OCI-LY1 (cell line): Measurements from ENCODE around the gene TK2.
A peak's percentile ranks its signal among the peaks of the same experiment; 100 is the strongest.

Experiments
- H2AFZ ChIP-seq: fragments of 200-600 bp; sonication (generic), shearing (Covaris generic); 2 replicates; pipeline ENCODE4 v1.6.0; 2014; ENCODE audit warnings: antibody characterized with exemption, mild to moderate bottlenecking, low read length
- H3F3A ChIP-seq: fragments of 200-600 bp; sonication (generic), shearing (Covaris generic); 2 replicates; pipeline ENCODE4 v1.6.0; 2014; ENCODE audit warnings: mild to moderate bottlenecking, antibody characterized with exemption, low read length, moderate library complexity; ENCODE audit not compliant: insufficient read depth
- H3K27ac ChIP-seq: fragments of 200-600 bp; sonication (generic); 2 replicates; pipeline ENCODE4 v1.5.1; 2014; ENCODE audit warnings: low read length, mixed run types, mild to moderate bottlenecking, low read depth; ENCODE audit not compliant: poor library complexity, severe bottlenecking
- H3K27me3 ChIP-seq: fragments of 200-600 bp; sonication (generic); 2 replicates; pipeline ENCODE4 v1.6.0; 2014; ENCODE audit warnings: antibody characterized with exemption, mild to moderate bottlenecking, low read length, moderate library complexity; ENCODE audit not compliant: insufficient read depth
- H3K36me3 ChIP-seq: fragments of 200-600 bp; sonication (generic); 2 replicates; pipeline ENCODE4 v1.6.1; 2014; ENCODE audit warnings: mild to moderate bottlenecking, antibody characterized with exemption, low read length, moderate library complexity, mixed read lengths; ENCODE audit not compliant: insufficient read depth
- H3K4me1 ChIP-seq: fragments of 200-600 bp; sonication (generic); 2 replicates; pipeline ENCODE4 v1.5.1; 2014; ENCODE audit warnings: mild to moderate bottlenecking, low read length, moderate library complexity; ENCODE audit not compliant: insufficient read depth, severe bottlenecking
- H3K4me2 ChIP-seq: fragments of 200-600 bp; sonication (generic), shearing (Covaris generic); 2 replicates; pipeline ENCODE4 v1.6.1; 2014; ENCODE audit warnings: low read length
- H3K4me3 ChIP-seq: fragments of 200-600 bp; sonication (generic); 2 replicates; pipeline ENCODE4 v1.5.1; 2014; ENCODE audit warnings: low read length, low read depth, mild to moderate bottlenecking, mixed read lengths; ENCODE audit not compliant: poor library complexity, severe bottlenecking
- H3K79me2 ChIP-seq: fragments of 200-600 bp; shearing (Covaris generic); 2 replicates; pipeline ENCODE4 v1.6.1; 2016; ENCODE audit warnings: mixed run types, low read length, mixed read lengths; ENCODE audit not compliant: insufficient read depth
- H3K9ac ChIP-seq: fragments of 200-600 bp; sonication (generic), shearing (Covaris generic); 2 replicates; pipeline ENCODE4 v1.6.1; 2014; ENCODE audit warnings: mild to moderate bottlenecking, low read length, mixed read lengths
- H3K9me2 ChIP-seq: fragments of 200-600 bp; sonication (generic), shearing (Covaris generic); 2 replicates; pipeline ENCODE4 v1.6.1; 2014; ENCODE audit warnings: low read depth, mild to moderate bottlenecking, low read length, mixed read lengths
- H3K9me3 ChIP-seq: fragments of 200-600 bp; shearing (Covaris generic); 2 replicates; pipeline ENCODE4 v1.6.1; 2014; ENCODE audit warnings: low read length, mixed read lengths
- H4K20me1 ChIP-seq: fragments of 200-600 bp; sonication (generic), shearing (Covaris generic); 2 replicates; pipeline ENCODE4 v1.6.0; 2016; ENCODE audit warnings: mild to moderate bottlenecking, low read length; ENCODE audit not compliant: insufficient read depth
- EZH2 ChIP-seq: fragments of 200-600 bp; sonication (generic), shearing (Covaris generic); IDR thresholded peaks from 2 replicates; pipeline ENCODE4 v1.8.0; 2017; ENCODE audit warnings: borderline replicate concordance, mixed run types, mild to moderate bottlenecking, antibody characterized with exemption, low read length, moderate library complexity, mixed read lengths
- TF ChIP-seq, protein P1 (sequence below): fragments of 200-600 bp; sonication (generic), shearing (Covaris generic); IDR thresholded peaks from 2 replicates; pipeline ENCODE4 v1.5.1; 2017; ENCODE audit warnings: mild to moderate bottlenecking, antibody characterized with exemption, low read length, moderate library complexity, mixed read lengths

The TK2 gene

DNA sequence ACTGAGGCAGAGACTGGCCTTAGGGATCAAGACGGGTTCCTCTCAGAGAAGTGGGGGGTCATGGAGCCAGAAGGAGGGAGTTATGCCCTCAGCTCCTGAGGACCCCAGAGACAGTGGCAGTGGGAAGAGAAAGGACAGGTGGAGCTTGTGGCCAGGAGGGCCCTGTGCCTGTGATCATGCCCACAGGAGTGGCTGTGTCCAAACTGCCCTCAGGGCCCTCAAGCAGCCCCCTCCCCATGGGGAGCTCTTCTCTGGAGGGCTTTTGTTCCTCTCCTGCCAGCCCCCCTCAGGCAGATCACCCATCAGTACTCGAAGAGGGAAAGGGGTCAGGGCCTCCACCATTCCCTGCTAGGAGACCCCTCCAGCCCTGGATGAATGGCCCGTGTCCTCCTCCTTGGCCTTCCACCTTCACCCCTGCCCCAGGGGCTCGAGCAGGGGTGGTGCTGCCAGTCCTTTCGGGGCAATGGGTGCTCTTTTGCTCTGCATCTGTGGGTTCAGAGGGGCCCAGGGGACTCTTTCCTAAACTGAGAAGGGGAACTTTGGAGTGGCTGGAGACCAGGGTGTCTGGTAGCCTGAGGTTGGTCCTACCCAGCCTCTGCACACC, 70.2 kb downstream of the TK2 start:
- Histone ChIP-seq H3K4me3 (no peak overlapping the region), H3K4me2 (no peak overlapping the region), H3K27ac (no peak overlapping the region), H3K9me3 (no peaks in the 10 kb centered on the region), H3K27me3 (no peaks in the 10 kb centered on the region), H2AFZ (no peak overlapping the region), H4K20me1 (no peaks in the 10 kb centered on the region), H3K9me2 (no peaks in the 10 kb centered on the region), H3K36me3 (no peaks in the 10 kb centered on the region), H3F3A (no peaks in the 10 kb centered on the region), H3K9ac (no peak overlapping the region), H3K4me1 (peaks cover 7% of the 10 kb centered on the region), H3K79me2 (no peaks in the 10 kb centered on the region)
- TF ChIP-seq, protein P1, sequence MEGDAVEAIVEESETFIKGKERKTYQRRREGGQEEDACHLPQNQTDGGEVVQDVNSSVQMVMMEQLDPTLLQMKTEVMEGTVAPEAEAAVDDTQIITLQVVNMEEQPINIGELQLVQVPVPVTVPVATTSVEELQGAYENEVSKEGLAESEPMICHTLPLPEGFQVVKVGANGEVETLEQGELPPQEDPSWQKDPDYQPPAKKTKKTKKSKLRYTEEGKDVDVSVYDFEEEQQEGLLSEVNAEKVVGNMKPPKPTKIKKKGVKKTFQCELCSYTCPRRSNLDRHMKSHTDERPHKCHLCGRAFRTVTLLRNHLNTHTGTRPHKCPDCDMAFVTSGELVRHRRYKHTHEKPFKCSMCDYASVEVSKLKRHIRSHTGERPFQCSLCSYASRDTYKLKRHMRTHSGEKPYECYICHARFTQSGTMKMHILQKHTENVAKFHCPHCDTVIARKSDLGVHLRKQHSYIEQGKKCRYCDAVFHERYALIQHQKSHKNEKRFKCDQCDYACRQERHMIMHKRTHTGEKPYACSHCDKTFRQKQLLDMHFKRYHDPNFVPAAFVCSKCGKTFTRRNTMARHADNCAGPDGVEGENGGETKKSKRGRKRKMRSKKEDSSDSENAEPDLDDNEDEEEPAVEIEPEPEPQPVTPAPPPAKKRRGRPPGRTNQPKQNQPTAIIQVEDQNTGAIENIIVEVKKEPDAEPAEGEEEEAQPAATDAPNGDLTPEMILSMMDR = no peak
- no peak for TF ChIP-seq EZH2

DNA sequence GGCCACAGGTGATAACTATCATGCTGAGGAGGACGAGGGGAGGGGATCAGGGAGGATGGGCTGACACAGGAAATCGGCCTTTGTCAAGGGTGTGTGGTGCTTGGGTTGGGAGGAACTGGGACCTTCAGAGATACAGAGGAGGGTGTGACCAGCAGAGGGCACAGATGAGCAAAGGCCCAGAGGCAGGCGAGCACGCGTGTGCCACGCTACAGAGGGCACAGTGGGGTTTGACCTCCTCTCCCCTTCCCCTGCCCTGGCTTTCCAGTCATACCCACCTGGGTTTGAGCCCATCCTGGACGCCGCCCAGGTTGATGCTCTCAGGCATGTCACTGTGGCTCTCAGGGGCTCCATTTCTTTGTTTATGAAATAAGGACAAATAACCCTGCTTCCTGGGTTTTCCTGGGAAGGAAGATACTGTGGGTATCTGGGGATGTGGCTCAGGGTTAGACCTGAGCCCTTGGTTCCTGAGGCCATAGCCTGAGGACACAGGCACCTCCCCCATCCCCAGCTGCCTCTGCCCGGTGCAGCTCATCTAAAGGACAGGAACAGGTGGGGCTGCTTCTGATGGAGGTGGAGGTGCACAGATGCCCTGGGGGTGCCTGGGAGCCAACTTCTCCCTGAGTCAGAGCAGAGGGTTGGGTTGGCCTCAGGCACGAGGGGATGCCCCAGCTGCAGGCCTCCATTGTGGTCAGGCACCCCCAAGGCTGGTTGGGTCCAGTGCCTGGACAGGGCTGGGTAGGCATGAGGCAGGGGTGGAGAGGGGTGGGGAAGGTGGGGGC, 71.0 kb downstream of the TK2 start:
- Histone ChIP-seq H3K79me2 (no peaks in the 10 kb centered on the region), H3K27ac (no peak overlapping the region), H3K27me3 (no peaks in the 10 kb centered on the region), H3F3A (no peaks in the 10 kb centered on the region), H3K4me1 (peaks cover 7% of the 10 kb centered on the region), H3K9me2 (no peaks in the 10 kb centered on the region), H3K4me2 (no peak overlapping the region), H3K36me3 (no peaks in the 10 kb centered on the region), H3K4me3 (no peak overlapping the region), H3K9ac (no peak overlapping the region), H2AFZ (no peak overlapping the region), H3K9me3 (no peaks in the 10 kb centered on the region), H4K20me1 (no peaks in the 10 kb centered on the region)
- no peak for TF ChIP-seq EZH2
- TF ChIP-seq, protein P1 = peak; percentile 83

DNA sequence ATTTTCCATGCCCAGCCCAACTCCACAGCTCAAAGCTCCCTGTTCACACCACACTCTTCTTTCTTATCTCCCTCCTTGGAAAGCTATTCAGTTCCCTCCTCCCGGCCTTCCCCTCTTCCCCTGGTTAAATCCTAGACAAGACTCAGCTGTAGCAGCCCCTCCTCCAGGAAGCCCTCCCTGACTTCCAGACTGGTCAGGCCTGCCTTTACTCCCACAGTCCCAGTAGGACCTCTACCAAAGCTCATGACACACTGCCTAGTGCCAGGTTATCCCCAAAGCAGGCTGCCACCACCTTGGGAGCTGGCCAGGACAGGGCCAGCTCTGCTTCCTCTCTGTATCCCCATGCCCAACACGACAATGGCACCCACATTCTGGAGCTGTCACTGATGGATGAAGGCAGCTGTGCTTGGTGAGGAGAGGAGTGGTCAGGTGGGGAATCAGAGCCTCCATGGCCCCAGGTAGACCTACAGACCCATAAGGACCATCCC, 72.8 kb downstream of the TK2 start:
- H3K4me2 ChIP-seq = no peak overlapping the region

More for the DNA sequence above, 72.8 kb downstream of the TK2 start:
- Histone ChIP-seq H3K36me3 (no peaks in the 10 kb centered on the region), H3K27me3 (no peaks in the 10 kb centered on the region), H3K9me2 (no peaks in the 10 kb centered on the region), H3K4me3 (no peak overlapping the region), H3F3A (no peaks in the 10 kb centered on the region), H3K9me3 (no peaks in the 10 kb centered on the region), H3K79me2 (no peaks in the 10 kb centered on the region), H3K4me1 (peaks cover 7% of the 10 kb centered on the region), H2AFZ (no peak overlapping the region), H4K20me1 (no peaks in the 10 kb centered on the region), H3K27ac (no peak overlapping the region), H3K9ac (no peak overlapping the region)
- TF ChIP-seq, protein P1 = no peak
- no peak for TF ChIP-seq EZH2
